Gastroesophageal sphincter (tissue), 3 donors: ENCODE data around the gene NEK8.

Experiments
- CTCF ChIP-seq, 4 experiments: fragments of 200-600 bp in 2 of 4; fragments of 450-650 bp in 2 of 4; sonication (generic) in 1 of 4; IDR thresholded peaks; one replicate each; pipeline ENCODE4 v1.5.1; 2017 to 2019; ENCODE audit warnings: antibody characterized with exemption in 4 of 4, mild to moderate bottlenecking in 2 of 4, moderate library complexity in 2 of 4
- POLR2A ChIP-seq, 2 donors: fragments of 450-650 bp; IDR thresholded peaks; one replicate each; pipeline ENCODE4 v1.6.1; 2017; ENCODE audit warnings: antibody characterized with exemption in 2 of 2, mild to moderate bottlenecking in 2 of 2, moderate library complexity in 1 of 2
- POLR2AphosphoS5 ChIP-seq: sonication (generic); formaldehyde crosslinking; IDR thresholded peaks from one replicate; pipeline ENCODE4 v1.6.1; 2017; ENCODE audit warnings: antibody characterized with exemption

- TF ChIP-seq CTCF (IDR thresholded peaks at IDR 0.05) = peak in 3 of 4 experiments; percentile 38 to 59 (median 57)
- TF ChIP-seq POLR2AphosphoS5 = no peak
- peak; percentile 70 to 92 for TF ChIP-seq POLR2A (IDR thresholded peaks at IDR 0.05)
Observed at GRCh38 chr17:28743243-28744103, 14.9 kb downstream of the NEK8 start, which contains the start of gene TRAF4.
